HepG2 (cell line): ENCODE measurements around the gene NEURL3. TPM values are rescaled to one million over a fixed set of nuclear protein-coding genes. Genes with fewer than 3 reads are reported as not detected.

Source experiments
- ASH2L ChIP-seq: fragments of 300-600, 200-600 bp; sonication (generic); IDR thresholded peaks from 2 replicates; pipeline ENCODE4 v1.7.0; 2017; ENCODE audit warnings: low read depth, mild to moderate bottlenecking, moderate library complexity, mixed read lengths, low read length; ENCODE audit not compliant: insufficient read length
- BORCS8-MEF2B ChIP-seq: sonication (generic); formaldehyde crosslinking; IDR thresholded peaks from 2 replicates; pipeline ENCODE4 v1.8.0; 2022; ENCODE audit warnings: mild to moderate bottlenecking, missing genetic modification reagents
- CEBPG ChIP-seq: IDR thresholded peaks from 2 replicates; pipeline ENCODE4 v1.6.1; 2016
- ELF3 ChIP-seq: IDR thresholded peaks from 2 replicates; pipeline ENCODE4 v1.6.1; 2016; ENCODE audit warnings: missing genetic modification reagents, missing compliant biosample characterization
- FLYWCH1 ChIP-seq: sonication (generic); formaldehyde crosslinking; IDR thresholded peaks from 2 replicates; pipeline ENCODE4 v1.8.1; 2023; ENCODE audit warnings: mild to moderate bottlenecking, missing genetic modification reagents
- HDAC6 ChIP-seq: fragments of 200-600 bp; sonication (generic); IDR thresholded peaks from 2 replicates; pipeline ENCODE4 v1.7.0; 2017; ENCODE audit warnings: mild to moderate bottlenecking, antibody characterized with exemption, low read length, low read depth
- MED8 ChIP-seq: sonication (generic); formaldehyde crosslinking; IDR thresholded peaks from 2 replicates; pipeline ENCODE4 v1.8.1; 2023; ENCODE audit warnings: mild to moderate bottlenecking, missing genetic modification reagents; ENCODE audit not compliant: insufficient replicate concordance
- MTA3 ChIP-seq: sonication (generic); formaldehyde crosslinking; IDR thresholded peaks from 2 replicates; pipeline ENCODE4 v1.4.0; 2020; ENCODE audit warnings: missing genetic modification reagents
- NR0B2 ChIP-seq: sonication (generic); formaldehyde crosslinking; IDR thresholded peaks from 2 replicates; pipeline ENCODE4 v1.4.0; 2020; ENCODE audit warnings: mild to moderate bottlenecking, missing genetic modification reagents
- SKIL ChIP-seq: sonication (generic); formaldehyde crosslinking; IDR thresholded peaks from 2 replicates; pipeline ENCODE4 v1.8.0; 2022; ENCODE audit warnings: missing genetic modification reagents, mild to moderate bottlenecking, moderate library complexity, borderline replicate concordance
- SUZ12 ChIP-seq: fragments of 150-350 bp; IDR thresholded peaks from 2 replicates; pipeline ENCODE4 v1.6.1; 2014; ENCODE audit warnings: low read depth, low read length
- ZBTB14 ChIP-seq: sonication (generic); formaldehyde crosslinking; IDR thresholded peaks from 2 replicates; pipeline ENCODE4 v1.4.0; 2020; ENCODE audit warnings: missing genetic modification reagents
- ZFP41 ChIP-seq: sonication (generic); formaldehyde crosslinking; IDR thresholded peaks from 2 replicates; pipeline ENCODE4 v1.4.0; 2020; ENCODE audit warnings: mild to moderate bottlenecking, missing genetic modification reagents, borderline replicate concordance
- ZNF12 ChIP-seq: sonication (generic); formaldehyde crosslinking; IDR thresholded peaks from 2 replicates; pipeline ENCODE4 v1.5.0; 2020; ENCODE audit warnings: missing genetic modification reagents
- ZNF251 ChIP-seq: sonication (generic); formaldehyde crosslinking; IDR thresholded peaks from 2 replicates; pipeline ENCODE4 v1.9.0; 2021; ENCODE audit warnings: mild to moderate bottlenecking, missing genetic modification reagents
- ZNF337 ChIP-seq: sonication (generic); formaldehyde crosslinking; IDR thresholded peaks from 2 replicates; pipeline ENCODE4 v1.5.1; 2020; ENCODE audit warnings: missing genetic modification reagents, low read depth, mild to moderate bottlenecking, borderline replicate concordance
- ZNF33A ChIP-seq: sonication (generic); formaldehyde crosslinking; IDR thresholded peaks from 2 replicates; pipeline ENCODE4 v1.5.1; 2020; ENCODE audit warnings: missing genetic modification reagents, mild to moderate bottlenecking, moderate library complexity, borderline replicate concordance
- ZNF619 ChIP-seq: sonication (generic); formaldehyde crosslinking; IDR thresholded peaks from 2 replicates; pipeline ENCODE4 v1.4.0; 2020; ENCODE audit warnings: mild to moderate bottlenecking, missing genetic modification reagents
- ZNF687 ChIP-seq: sonication (generic); formaldehyde crosslinking; IDR thresholded peaks from 2 replicates; pipeline ENCODE4 v1.5.1; 2020; ENCODE audit warnings: mild to moderate bottlenecking, missing genetic modification reagents, moderate library complexity
- ZNF776 ChIP-seq: sonication (generic); formaldehyde crosslinking; IDR thresholded peaks from 2 replicates; pipeline ENCODE4 v1.4.0; 2020; ENCODE audit warnings: mild to moderate bottlenecking, missing genetic modification reagents
- ZNF792 ChIP-seq: IDR thresholded peaks from 2 replicates; pipeline ENCODE4 v1.6.1; 2016
- ZZZ3 ChIP-seq: sonication (generic); formaldehyde crosslinking; IDR thresholded peaks from 2 replicates; pipeline ENCODE4 v1.4.0; 2020; ENCODE audit warnings: missing genetic modification reagents, mild to moderate bottlenecking, borderline replicate concordance
- polyA plus RNA-seq, 8 experiments: library from polyadenylated mRNA; depleted of rRNA in 3 of 8; stranded (reverse) in 7 of 8; unstranded in 1 of 8; fragments of >200 nt; fragmentation: Illumina TruSeq in 4 of 8; extraction: Trizol in 4 of 8; gene quantifications; 2 replicates each; pipeline versions ENCODE4 v1.2.1 to v1.2.3, GENCODE V29; 2011 to 2016; ENCODE audit warnings: low read depth in 4 of 8, missing spikeins in 1 of 8, mixed read lengths in 1 of 8; ENCODE audit not compliant: insufficient read depth in 1 of 8
- total RNA-seq, 5 experiments: library from RNA; depleted of rRNA; stranded (reverse); fragments of >200 nt; fragmentation: Illumina TruSeq; extraction: Trizol; gene quantifications; 2 replicates each; pipeline ENCODE4 v1.2.3, GENCODE V29; 2016; ENCODE audit warnings: low read depth in 1 of 5

Gene NEURL3
- total and polyA plus RNA-seq, 2 of the 13 experiments (the other 11 are each of a cell fraction or from before 2014, with no cell fraction given), result 0.16 to 1.2 TPM

GRCh38 chr2:96509114-96509846 lies 4.1 kb upstream of the NEURL3 start (continued):
- no peak for TF ChIP-seq ZBTB14 (CRISPR knock-in tag)
- peak; percentile 78 for TF ChIP-seq ZNF792 (CRISPR knock-in tag)
- TF ChIP-seq SUZ12, result no peak
- TF ChIP-seq ZNF687, result peak; percentile 85
- TF ChIP-seq ZFP41 (CRISPR knock-in tag), result no peak
- TF ChIP-seq ZNF337 (CRISPR knock-in tag), result no peak
- peak; percentile 40 for TF ChIP-seq ASH2L
- 0 out of 2 replicates have a peak, but pooled peaks have one; percentile 49 for TF ChIP-seq ZZZ3 (CRISPR knock-in tag)
- 0 out of 2 replicates have a peak, but pooled peaks have one; percentile 69 for TF ChIP-seq NR0B2 (CRISPR knock-in tag)
- no peak for TF ChIP-seq ZNF12 (CRISPR knock-in tag)
- no peak for TF ChIP-seq SKIL (CRISPR knock-in tag)
- peak; percentile 84 for TF ChIP-seq BORCS8-MEF2B (CRISPR knock-in tag)
- peak; percentile 41; the same call in 1 of the 2 replicates for TF ChIP-seq ELF3 (CRISPR knock-in tag)
- no peak for TF ChIP-seq HDAC6
- no peak for TF ChIP-seq MTA3 (CRISPR knock-in tag)
- TF ChIP-seq ZNF33A (CRISPR knock-in tag), result no peak
- peak; percentile 88; the same call in 1 of the 2 replicates for TF ChIP-seq ZNF776
- TF ChIP-seq ZNF619 (CRISPR knock-in tag), result 0 out of 2 replicates have a peak, but pooled peaks have one; percentile 51
- TF ChIP-seq CEBPG (CRISPR knock-in tag), result no peak
- TF ChIP-seq MED8 (CRISPR knock-in tag), result peak; percentile 2
- TF ChIP-seq FLYWCH1 (CRISPR knock-in tag), result no peak
- no peak for TF ChIP-seq ZNF251 (CRISPR knock-in tag)
